ENCODE results near the gene CASTOR1.

CASTOR1 gene

DNA sequence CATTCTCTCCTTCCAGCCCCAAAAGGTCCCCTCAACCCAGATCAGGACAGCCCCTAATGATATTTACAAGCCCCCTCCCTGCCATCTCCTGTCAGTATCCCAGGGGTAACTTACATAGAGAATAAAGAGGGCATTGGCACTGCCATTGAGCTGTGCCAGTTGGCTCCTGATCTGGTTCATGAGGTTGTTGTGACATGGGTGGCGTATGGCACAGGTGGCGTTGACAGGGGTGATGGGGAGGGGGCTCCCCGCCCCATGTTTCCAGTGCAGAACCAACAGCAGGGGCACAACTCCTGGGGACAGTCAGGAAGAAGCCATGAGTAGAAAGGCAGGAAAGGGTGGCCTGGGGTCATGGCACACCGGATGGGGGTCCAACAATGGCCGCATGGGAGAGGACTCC is 44.7 kb downstream of the CASTOR1 start:
- Histone ChIP-seq H3K4me1 (peaks cover 31 to 59% (median 49%) of the 10 kb centered on the region in 10 experiments), H3K36me3 (no peaks in the 10 kb centered on the region), H4K20me1 (peaks cover 0 to 39% (median 0%) of the 10 kb centered on the region in 11 experiments; a peak in 5 of 22 replicates), H3K27ac (no peak overlapping the region), H3K27me3 (peaks cover 33 to 53% (median 42%) of the 10 kb centered on the region in 11 experiments), H3K4me3 (no peak overlapping the region), H3K9me3 (replicated peaks in 1 of 11) (no peaks in the 10 kb centered on the region), H3K9ac (no peak overlapping the region), H3K4me2 (peak overlapping the region in 8 of 11 experiments; percentile 0 to 99 (median 14); a peak in 5 of 22 replicates)
- TF ChIP-seq Cebpa-rat (IDR thresholded peaks at IDR 0.05), result no peak

DNA sequence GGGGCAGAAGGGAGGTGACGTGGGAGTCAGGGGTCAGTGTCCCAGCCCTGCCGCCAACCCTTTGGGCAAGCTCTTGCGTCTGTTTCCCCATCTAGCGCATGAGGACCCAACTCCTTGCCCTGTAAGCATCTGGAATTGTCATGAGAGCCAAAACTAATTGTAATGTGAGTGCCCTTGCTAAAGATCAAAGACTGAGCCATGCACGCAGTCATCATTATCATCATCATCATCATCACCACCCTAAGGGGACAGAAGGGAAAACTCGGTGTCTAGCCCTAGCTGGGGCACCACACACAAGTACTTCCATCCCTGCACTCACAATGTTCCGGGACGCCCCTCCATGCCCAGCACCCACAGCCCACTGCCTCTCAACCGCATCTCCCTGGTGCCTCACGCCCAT is 45.2 kb downstream of the CASTOR1 start:
- Histone ChIP-seq H3K4me3 (no peak overlapping the region), H3K27ac (no peak overlapping the region), H3K4me2 (peak overlapping the region in 5 of 11 experiments; percentile 0 to 98 (median 12); a peak in 3 of 22 replicates), H3K9ac (no peak overlapping the region), H3K9me3 (replicated peaks in 1 of 11) (no peaks in the 10 kb centered on the region), H3K4me1 (peaks cover 28 to 57% (median 44%) of the 10 kb centered on the region in 10 experiments), H3K36me3 (no peaks in the 10 kb centered on the region), H4K20me1 (peaks cover 0 to 35% (median 0%) of the 10 kb centered on the region in 11 experiments; a peak in 5 of 22 replicates), H3K27me3 (peaks cover 33 to 49% (median 42%) of the 10 kb centered on the region in 11 experiments)
- no peak for TF ChIP-seq Cebpa-rat (IDR thresholded peaks at IDR 0.05)

- Histone ChIP-seq H3K36me3 (no peaks in the 10 kb centered on the region), H3K4me2 (no peak overlapping the region), H3K27me3 (peaks cover 33 to 45% (median 41%) of the 10 kb centered on the region in 11 experiments), H3K9me3 (replicated peaks in 1 of 11) (no peaks in the 10 kb centered on the region), H3K4me3 (no peak overlapping the region), H4K20me1 (peaks cover 0 to 33% (median 0%) of the 10 kb centered on the region in 11 experiments; a peak in 5 of 22 replicates), H3K9ac (no peak overlapping the region), H3K27ac (no peak overlapping the region), H3K4me1 (peaks cover 24 to 57% (median 44%) of the 10 kb centered on the region in 10 experiments)
- no peak for TF ChIP-seq Cebpa-rat (IDR thresholded peaks at IDR 0.05)
Observed at GRCh38 chr22:30243661-30244060, 45.6 kb downstream of the CASTOR1 start.

DNA sequence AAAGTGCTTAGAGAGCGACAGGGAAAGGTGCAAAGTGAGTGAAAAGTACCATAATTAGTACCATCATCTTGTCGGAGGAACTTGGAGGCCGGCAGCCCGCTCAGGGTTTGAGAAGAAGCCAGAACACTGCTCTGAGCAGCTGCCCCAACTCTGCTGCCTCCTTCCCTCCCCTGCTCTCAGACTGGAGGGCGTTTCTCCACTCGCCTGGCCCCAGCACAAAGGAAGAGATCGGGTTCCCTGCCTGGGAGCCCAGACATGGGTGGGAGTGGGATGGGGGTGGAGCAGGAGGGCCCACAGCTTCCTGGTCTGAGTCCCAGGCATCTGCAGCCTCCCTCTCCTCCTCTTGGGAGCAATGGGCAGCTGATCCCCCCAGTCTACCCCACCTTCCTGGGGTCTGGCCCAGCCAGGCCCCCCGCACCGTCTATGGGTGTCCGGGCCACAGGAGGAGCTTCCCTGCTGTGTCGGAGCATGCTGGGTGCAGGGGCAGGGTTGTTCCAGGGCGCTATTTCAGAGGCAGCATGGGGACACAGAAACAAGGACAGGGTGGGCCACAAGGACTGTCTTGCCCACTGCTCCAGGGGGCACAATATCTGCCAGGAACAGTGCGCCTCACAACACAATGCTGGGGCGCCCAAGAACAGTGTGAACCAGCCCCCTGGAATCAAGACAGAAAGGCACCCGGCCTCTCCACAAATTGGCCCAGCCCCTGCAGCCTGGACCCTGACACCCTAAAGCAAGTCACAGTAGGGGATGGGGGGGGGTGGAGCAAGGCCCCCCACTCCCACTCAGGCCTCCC is 47.5 kb downstream of the CASTOR1 start:
- TF ChIP-seq Cebpa-rat (IDR thresholded peaks at IDR 0.05), result no peak
- Histone ChIP-seq H3K27me3 (peaks cover 15 to 26% (median 23%) of the 10 kb centered on the region in 11 experiments), H3K36me3 (no peaks in the 10 kb centered on the region), H3K9me3 (replicated peaks in 1 of 11) (peaks cover 0 to 3% (median 0%) of the 10 kb centered on the region in 11 experiments; a peak in 7 of 22 replicates), H3K9ac (no peak overlapping the region), H3K27ac (no peak overlapping the region), H3K4me1 (peaks cover 6 to 58% (median 44%) of the 10 kb centered on the region in 10 experiments), H4K20me1 (peaks cover 0 to 23% (median 0%) of the 10 kb centered on the region in 11 experiments; a peak in 3 of 22 replicates), H3K4me2 (0 out of 22 replicates have a peak overlapping the region, but pooled peaks of 1 of the 11 experiments have one; percentile 28), H3K4me3 (no peak overlapping the region)

- Histone ChIP-seq H3K4me2 (peak overlapping the region in 3 of 11 experiments; percentile 14 to 28 (median 28); a peak in 4 of 22 replicates), H3K4me1 (peaks cover 7 to 58% (median 44%) of the 10 kb centered on the region in 10 experiments; a peak in 19 of 20 replicates), H3K27me3 (peaks cover 5 to 16% (median 13%) of the 10 kb centered on the region in 11 experiments), H3K36me3 (no peaks in the 10 kb centered on the region), H3K9me3 (replicated peaks in 1 of 11) (peaks cover 0 to 13% (median 0%) of the 10 kb centered on the region in 11 experiments; a peak in 8 of 22 replicates), H3K4me3 (no peak overlapping the region), H3K27ac (no peak overlapping the region), H3K9ac (no peak overlapping the region), H4K20me1 (peaks cover 0 to 20% (median 0%) of the 10 kb centered on the region in 11 experiments; a peak in 3 of 22 replicates)
- no peak for TF ChIP-seq Cebpa-rat (IDR thresholded peaks at IDR 0.05)
Observed at GRCh38 chr22:30240541-30241417, 48.5 kb downstream of the CASTOR1 start.

DNA sequence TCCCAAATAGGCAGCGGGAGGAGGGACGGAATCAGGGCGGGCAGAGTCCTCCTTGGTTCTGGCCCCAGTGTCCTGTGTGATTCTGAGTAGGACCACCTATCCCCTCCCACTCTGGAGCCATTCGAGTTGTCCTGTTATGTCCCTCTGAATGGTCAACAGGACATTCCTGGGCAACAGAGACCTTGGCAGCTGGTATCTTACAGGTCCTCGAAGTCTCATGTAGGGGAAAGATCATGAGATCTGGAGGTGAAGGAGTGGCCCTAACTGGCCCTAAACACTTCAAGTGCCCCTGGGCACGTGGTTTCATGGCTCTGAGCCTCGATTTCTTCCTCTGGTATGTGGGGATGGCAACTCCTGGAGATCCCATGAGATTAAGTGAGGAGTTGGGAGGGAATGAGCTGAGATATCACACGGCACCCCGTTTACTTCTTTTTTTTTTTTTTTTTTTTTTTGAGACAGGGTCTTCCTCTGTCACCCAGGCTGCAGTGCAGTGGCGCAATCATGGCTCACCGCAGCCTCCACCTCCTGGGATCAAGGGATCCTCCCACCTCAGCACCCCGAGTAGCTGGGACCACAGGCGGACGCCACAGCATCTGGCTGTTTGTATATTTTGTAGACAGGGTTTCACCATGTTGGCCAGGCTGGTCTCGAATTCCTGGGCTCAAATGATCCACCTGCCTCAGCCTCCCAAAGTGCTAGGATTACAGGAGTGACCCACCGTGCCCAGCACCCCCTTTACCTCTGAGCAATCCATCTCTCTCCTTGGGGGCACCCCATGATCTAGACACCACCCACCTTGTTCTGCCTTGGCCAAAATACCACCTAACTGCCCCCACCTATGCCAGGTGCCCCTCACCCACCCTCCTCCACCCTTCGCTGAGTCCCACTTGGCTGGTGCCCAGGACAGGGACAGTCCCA is 49.6 kb downstream of the CASTOR1 start:
- Histone ChIP-seq H3K4me1 (peaks cover 10 to 63% (median 51%) of the 10 kb centered on the region in 10 experiments; a peak in 18 of 20 replicates), H4K20me1 (peaks cover 0 to 19% (median 0%) of the 10 kb centered on the region in 11 experiments; a peak in 2 of 22 replicates), H3K9me3 (replicated peaks in 1 of 11) (peaks cover 0 to 13% (median 0%) of the 10 kb centered on the region in 11 experiments; a peak in 8 of 22 replicates), H3K36me3 (no peaks in the 10 kb centered on the region), H3K4me2 (peak overlapping the region in 2 of 11 experiments; percentile 69 to 88; a peak in 3 of 22 replicates), H3K4me3 (no peak overlapping the region), H3K27ac (no peak overlapping the region), H3K9ac (no peak overlapping the region), H3K27me3 (peaks cover 0 to 9% (median 2%) of the 10 kb centered on the region in 11 experiments; a peak in 12 of 22 replicates)
- TF ChIP-seq Cebpa-rat (IDR thresholded peaks at IDR 0.05), result no peak

- Histone ChIP-seq H3K27me3 (peaks cover 0 to 7% (median 0%) of the 10 kb centered on the region in 11 experiments; a peak in 2 of 22 replicates), H3K9me3 (replicated peaks in 1 of 11) (peaks cover 0 to 13% (median 0%) of the 10 kb centered on the region in 11 experiments; a peak in 8 of 22 replicates), H3K9ac (no peak overlapping the region), H3K27ac (no peak overlapping the region), H4K20me1 (peaks cover 0 to 16% (median 0%) of the 10 kb centered on the region in 11 experiments; a peak in 2 of 22 replicates), H3K36me3 (no peaks in the 10 kb centered on the region), H3K4me2 (peak overlapping the region in 8 of 11 experiments; percentile 35 to 93 (median 77); a peak in 15 of 22 replicates), H3K4me1 (peaks cover 10 to 62% (median 52%) of the 10 kb centered on the region in 10 experiments; a peak in 18 of 20 replicates), H3K4me3 (no peak overlapping the region)
- no peak for TF ChIP-seq Cebpa-rat (IDR thresholded peaks at IDR 0.05)
Observed at GRCh38 chr22:30238661-30239487, 50.4 kb downstream of the CASTOR1 start.
